Tibial nerve (tissue), 4 donors: Measurements from ENCODE around the gene PHLPP2. TPM values are rescaled to one million over a fixed set of nuclear protein-coding genes. Genes with fewer than 3 reads are reported as not detected.

Source experiments
- DNase-seq, 2 donors: peaks; one replicate each; pipeline ENCODE4 v3.0.0-alpha.2; 2019; ENCODE audit warnings: low spot score in 2 of 2
- H3K27ac ChIP-seq, 4 donors: fragments of 200-600 bp; sonication (generic) in 3 of 4; one replicate each; pipeline ENCODE4 v1.5.1; 2017 to 2019; ENCODE audit warnings: mild to moderate bottlenecking in 1 of 4
- H3K27me3 ChIP-seq, 2 donors: fragments of 200-600 bp; sonication (generic) in 1 of 2; one replicate each; pipeline versions ENCODE4 v1.5.1 to v1.6.0; 2017 to 2019
- H3K36me3 ChIP-seq, 3 donors: fragments of 200-600 bp; sonication (generic); one replicate each; pipeline ENCODE4 v1.5.1; 2018 to 2019
- H3K4me1 ChIP-seq, 4 donors: fragments of 200-600 bp; sonication (generic) in 3 of 4; one replicate each; pipeline ENCODE4 v1.5.1; 2017 to 2019
- H3K4me3 ChIP-seq, 4 donors: fragments of 200-600 bp; sonication (generic) in 3 of 4; one replicate each; pipeline ENCODE4 v1.5.1; 2017 to 2019; ENCODE audit warnings: mild to moderate bottlenecking in 1 of 4, moderate library complexity in 1 of 4
- H3K9me3 ChIP-seq, 4 donors: fragments of 200-600 bp; sonication (generic) in 3 of 4; one replicate each; pipeline ENCODE4 v1.5.1; 2017 to 2019
- EP300 ChIP-seq, 2 donors: sonication (generic); formaldehyde crosslinking; IDR thresholded peaks; one replicate each; pipeline ENCODE4 v1.6.1; 2017; ENCODE audit warnings: antibody characterized with exemption in 2 of 2, mild to moderate bottlenecking in 1 of 2
- POLR2A ChIP-seq, 2 donors: fragments of 450-650 bp; IDR thresholded peaks; one replicate each; pipeline ENCODE4 v1.6.1; 2017; ENCODE audit warnings: antibody characterized with exemption in 2 of 2, mild to moderate bottlenecking in 2 of 2, moderate library complexity in 2 of 2
- WGBS, 2 donors: methylation state at CpG; one replicate each; pipeline ENCODE4 v1.1.5; 2018; 5-methylcytosine and 5-hydroxymethylcytosine counted together
- total RNA-seq, 4 donors: library from RNA; depleted of rRNA; stranded (reverse); fragments of >200 nt; gene quantifications; one replicate each; pipeline ENCODE4 v1.1.0, GENCODE V29; 2016
- TF ChIP-seq, protein P1 (sequence below), 5 experiments: fragments of 200-600 bp in 3 of 5; fragments of 450-650 bp in 2 of 5; sonication (generic) in 3 of 5; IDR thresholded peaks; one replicate each; pipeline ENCODE4 v1.5.1; 2016 to 2019; ENCODE audit warnings: antibody characterized with exemption in 5 of 5, mild to moderate bottlenecking in 3 of 5, moderate library complexity in 2 of 5

Gene PHLPP2
- total RNA-seq, 4 donors from 2014 or later, result 13.8 to 18.2 (median 16.2) TPM

DNA sequence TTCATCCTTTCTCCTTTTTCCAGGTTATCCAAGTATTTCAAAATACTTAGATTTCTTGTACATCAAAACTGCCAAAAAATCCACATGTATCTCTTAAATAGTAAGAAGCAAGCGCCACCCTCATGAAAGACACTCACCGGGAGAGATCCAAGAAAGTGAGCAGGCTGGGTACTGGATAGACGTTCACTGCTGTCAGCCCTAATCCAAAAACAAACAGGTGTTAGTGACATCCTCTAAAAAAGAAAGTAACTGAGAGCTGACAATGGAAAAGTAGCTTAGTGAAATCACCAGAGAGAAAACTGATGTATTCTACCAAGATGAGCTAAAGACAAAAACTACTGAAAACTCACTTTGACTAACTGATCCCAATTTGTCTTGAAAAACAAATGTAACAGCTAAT is 52.4 kb downstream of the PHLPP2 start:
- DNase-seq, result no peak
- Histone ChIP-seq H3K4me1 (no peaks in the 10 kb centered on the region), H3K36me3 (peaks cover 0 to 96% (median 4%) of the 10 kb centered on the region in 3 donors), H3K4me3 (no peak overlapping the region), H3K9me3 (no peaks in the 10 kb centered on the region), H3K27ac (no peak overlapping the region), H3K27me3 (no peaks in the 10 kb centered on the region)
- 86 to 92% methylated on average over 3 of the region's 3 CpGs for WGBS, 2 donors
- TF ChIP-seq EP300 (IDR thresholded peaks at IDR 0.05) (no peak), POLR2A (IDR thresholded peaks at IDR 0.05) (no peak)
- TF ChIP-seq, protein P1, sequence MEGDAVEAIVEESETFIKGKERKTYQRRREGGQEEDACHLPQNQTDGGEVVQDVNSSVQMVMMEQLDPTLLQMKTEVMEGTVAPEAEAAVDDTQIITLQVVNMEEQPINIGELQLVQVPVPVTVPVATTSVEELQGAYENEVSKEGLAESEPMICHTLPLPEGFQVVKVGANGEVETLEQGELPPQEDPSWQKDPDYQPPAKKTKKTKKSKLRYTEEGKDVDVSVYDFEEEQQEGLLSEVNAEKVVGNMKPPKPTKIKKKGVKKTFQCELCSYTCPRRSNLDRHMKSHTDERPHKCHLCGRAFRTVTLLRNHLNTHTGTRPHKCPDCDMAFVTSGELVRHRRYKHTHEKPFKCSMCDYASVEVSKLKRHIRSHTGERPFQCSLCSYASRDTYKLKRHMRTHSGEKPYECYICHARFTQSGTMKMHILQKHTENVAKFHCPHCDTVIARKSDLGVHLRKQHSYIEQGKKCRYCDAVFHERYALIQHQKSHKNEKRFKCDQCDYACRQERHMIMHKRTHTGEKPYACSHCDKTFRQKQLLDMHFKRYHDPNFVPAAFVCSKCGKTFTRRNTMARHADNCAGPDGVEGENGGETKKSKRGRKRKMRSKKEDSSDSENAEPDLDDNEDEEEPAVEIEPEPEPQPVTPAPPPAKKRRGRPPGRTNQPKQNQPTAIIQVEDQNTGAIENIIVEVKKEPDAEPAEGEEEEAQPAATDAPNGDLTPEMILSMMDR (IDR thresholded peaks at IDR 0.05), result no peak

DNA sequence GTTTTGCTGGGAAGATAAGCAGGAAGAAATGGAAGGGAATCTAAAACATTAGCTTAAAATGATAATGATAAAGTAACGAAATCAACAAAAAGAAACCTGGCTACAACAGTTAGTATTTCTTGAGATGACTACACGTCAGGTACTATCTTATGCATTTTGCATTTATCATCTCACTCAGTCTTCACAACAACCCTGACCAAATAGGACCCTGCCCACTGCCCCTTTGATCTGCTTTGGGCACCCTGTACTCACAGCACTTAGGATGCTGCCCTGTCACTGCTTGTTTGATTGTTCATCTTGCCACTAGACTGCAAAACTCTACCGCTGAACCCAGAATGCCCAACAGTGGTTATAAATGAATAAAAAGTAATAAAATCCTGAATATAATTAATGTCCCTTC is 53.3 kb downstream of the PHLPP2 start:
- H3K36me3 ChIP-seq, result peaks cover 0 to 96% (median 3%) of the 10 kb centered on the region in 3 donors
- DNase-seq, result no peak
- WGBS, 2 donors, result 94 to 98% methylated on average over 3 of the region's 3 CpGs
- no peaks in the 10 kb centered on the region for H3K9me3 ChIP-seq
- H3K27ac ChIP-seq, result no peak overlapping the region
- H3K27me3 ChIP-seq, result no peaks in the 10 kb centered on the region
- H3K4me1 ChIP-seq, result no peaks in the 10 kb centered on the region
- H3K4me3 ChIP-seq, result no peak overlapping the region
- TF ChIP-seq, protein P1 (IDR thresholded peaks at IDR 0.05), result no peak
- TF ChIP-seq POLR2A (IDR thresholded peaks at IDR 0.05) (no peak), EP300 (IDR thresholded peaks at IDR 0.05) (no peak)

DNA sequence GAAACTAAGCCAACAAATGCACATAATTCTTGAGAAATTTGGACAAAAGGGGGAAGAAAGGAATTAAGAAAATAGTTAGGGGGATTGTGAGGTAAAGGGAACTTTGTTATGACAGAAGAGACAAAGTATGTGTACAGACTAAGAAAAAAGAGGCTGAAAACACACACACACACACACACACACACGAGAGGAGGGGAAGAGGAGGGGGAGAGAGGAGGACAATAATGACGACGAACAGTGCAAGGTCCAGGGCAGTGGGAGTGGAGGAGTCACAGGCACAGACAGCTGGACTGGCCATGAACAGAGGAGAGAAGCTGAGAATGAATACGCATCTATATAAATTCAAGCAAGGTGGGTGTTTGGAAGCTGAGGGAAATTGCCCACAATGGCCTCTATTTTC is 54.0 kb downstream of the PHLPP2 start:
- H3K36me3 ChIP-seq, result peaks cover 0 to 96% (median 0%) of the 10 kb centered on the region in 3 donors

GRCh38 chr16:71669926-71670536 is 54.5 kb downstream of the PHLPP2 start:
- Histone ChIP-seq H3K36me3 (peaks cover 0 to 96% (median 0%) of the 10 kb centered on the region in 3 donors), H3K4me3 (no peak overlapping the region), H3K4me1 (no peaks in the 10 kb centered on the region), H3K27ac (no peak overlapping the region), H3K27me3 (no peaks in the 10 kb centered on the region), H3K9me3 (no peaks in the 10 kb centered on the region)
- 86 to 87% methylated on average over 6 of the region's 6 CpGs for WGBS, 2 donors
- TF ChIP-seq EP300 (IDR thresholded peaks at IDR 0.05) (no peak), POLR2A (IDR thresholded peaks at IDR 0.05) (no peak)
- TF ChIP-seq, protein P1 (IDR thresholded peaks at IDR 0.05), result no peak
- no peak for DNase-seq

More for the DNA sequence above, 54.0 kb downstream of the PHLPP2 start:
- Histone ChIP-seq H3K4me3 (no peak overlapping the region), H3K27me3 (no peaks in the 10 kb centered on the region), H3K27ac (no peak overlapping the region), H3K9me3 (no peaks in the 10 kb centered on the region), H3K4me1 (no peaks in the 10 kb centered on the region)
- DNase-seq, result no peak
- 43 to 55% methylated on average over 4 of the region's 4 CpGs for WGBS, 2 donors
- no peak for TF ChIP-seq EP300 (IDR thresholded peaks at IDR 0.05)
- TF ChIP-seq, protein P1 (IDR thresholded peaks at IDR 0.05), result no peak
- no peak for TF ChIP-seq POLR2A (IDR thresholded peaks at IDR 0.05)

DNA sequence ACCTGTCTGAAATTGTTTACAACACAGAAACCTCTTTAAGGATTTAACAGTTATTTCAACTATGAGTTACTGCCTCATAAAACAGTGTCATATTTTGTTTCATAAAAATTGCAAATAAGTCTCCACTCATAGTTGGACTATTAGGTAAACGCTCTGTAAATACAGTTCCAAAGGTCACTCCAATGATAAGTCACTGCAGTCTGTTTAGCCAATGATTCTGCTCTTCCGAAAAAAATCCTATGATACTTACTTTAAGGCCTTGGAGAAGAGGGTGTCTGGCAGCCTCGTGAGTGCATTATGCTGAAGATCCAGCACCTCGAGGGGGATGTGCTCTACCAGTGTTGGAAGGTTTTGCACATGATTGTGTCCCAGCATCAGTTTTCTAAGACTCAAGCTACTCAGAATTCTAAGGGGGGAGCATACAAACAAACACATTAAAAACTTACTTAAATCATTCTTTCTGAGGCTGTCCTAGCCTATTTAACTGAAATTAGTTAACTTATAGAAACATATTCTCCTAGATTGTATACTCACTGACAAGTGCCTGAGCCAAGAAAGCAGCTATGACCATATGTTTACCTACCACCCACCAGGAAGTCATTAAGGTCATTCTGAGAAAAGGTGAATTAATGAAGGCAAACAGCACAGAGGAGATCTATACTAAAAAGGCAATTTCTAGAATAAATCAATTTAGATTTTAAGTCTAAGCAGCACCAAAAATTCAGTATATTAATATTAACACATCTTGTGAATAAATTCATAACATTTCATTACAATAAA is 57.4 kb downstream of the PHLPP2 start:
- WGBS, 2 donors, result 68 to 74% methylated on average over 4 of the region's 4 CpGs
- no peak overlapping the region for H3K4me3 ChIP-seq
- no peaks in the 10 kb centered on the region for H3K4me1 ChIP-seq
- no peaks in the 10 kb centered on the region for H3K9me3 ChIP-seq
- peaks cover 0 to 95% (median 0%) of the 10 kb centered on the region in 3 donors for H3K36me3 ChIP-seq
- no peak for TF ChIP-seq POLR2A (IDR thresholded peaks at IDR 0.05)
- TF ChIP-seq, protein P1 (IDR thresholded peaks at IDR 0.05), result no peak
- no peak for TF ChIP-seq EP300 (IDR thresholded peaks at IDR 0.05)
- no peak overlapping the region for H3K27ac ChIP-seq
- H3K27me3 ChIP-seq, result no peaks in the 10 kb centered on the region
- DNase-seq, result no peak
